Hepatocyte (in vitro differentiated cells): ENCODE data around the gene LIX1.

ENCODE experiments used
- CTCF ChIP-seq: fragments of 200-600 bp; sonication (generic); IDR thresholded peaks from 2 replicates; pipeline ENCODE4 v1.5.1; 2016; ENCODE audit warnings: antibody characterized with exemption, mild to moderate bottlenecking; ENCODE audit not compliant: poor library complexity
- EZH2 ChIP-seq: fragments of 200-600 bp; sonication (generic); IDR thresholded peaks from 2 replicates; pipeline ENCODE4 v1.6.1; 2016; ENCODE audit warnings: antibody characterized with exemption, mild to moderate bottlenecking, borderline replicate concordance
- EZH2phosphoT487 ChIP-seq: fragments of 200-600 bp; sonication (generic); IDR thresholded peaks from one replicate; pipeline ENCODE4 v1.6.1; 2018; ENCODE audit warnings: antibody characterized with exemption, mild to moderate bottlenecking, low read depth, moderate library complexity; ENCODE audit not compliant: unreplicated experiment, severe bottlenecking

- TF ChIP-seq CTCF = no peak
- no peak for TF ChIP-seq EZH2phosphoT487
- no peak for TF ChIP-seq EZH2
Measured at GRCh38 chr5:97125125-97125683, 17.2 kb downstream of the LIX1 start.
